DOHH2 (cell line): ENCODE measurements around the gene OTUD5.

Experiments
- H3F3A ChIP-seq: fragments of 200-600 bp; sonication (generic), shearing (Covaris generic); 2 replicates; pipeline ENCODE4 v1.6.0; 2016; ENCODE audit warnings: antibody characterized with exemption, mild to moderate bottlenecking; ENCODE audit not compliant: control insufficient read depth, insufficient read depth
- H3K27ac ChIP-seq: fragments of 200-600 bp; sonication (generic); 2 replicates; pipeline ENCODE4 v1.5.1; 2014; ENCODE audit warnings: low read depth, mild to moderate bottlenecking, low read length, moderate library complexity
- H3K27me3 ChIP-seq: fragments of 200-600 bp; sonication (generic); 2 replicates; pipeline ENCODE4 v1.6.1; 2014; ENCODE audit warnings: mild to moderate bottlenecking, low read length, mixed read lengths; ENCODE audit not compliant: control insufficient read depth
- H3K36me3 ChIP-seq: fragments of 200-600 bp; sonication (generic); 2 replicates; pipeline ENCODE4 v1.6.1; 2014; ENCODE audit warnings: mild to moderate bottlenecking, low read length, moderate library complexity, mixed read lengths; ENCODE audit not compliant: control insufficient read depth
- H3K4me1 ChIP-seq: fragments of 200-600 bp; sonication (generic); 2 replicates; pipeline ENCODE4 v1.6.1; 2014; ENCODE audit warnings: mild to moderate bottlenecking, low read length, mixed read lengths; ENCODE audit not compliant: control insufficient read depth
- H3K4me2 ChIP-seq: fragments of 200-600 bp; sonication (generic); 2 replicates; pipeline ENCODE4 v1.6.0; 2014; ENCODE audit warnings: mild to moderate bottlenecking, low read length, moderate library complexity
- H3K4me3 ChIP-seq: fragments of 200-600 bp; sonication (generic); 2 replicates; pipeline ENCODE4 v1.5.1; 2014; ENCODE audit warnings: mild to moderate bottlenecking, low read length, mixed read lengths
- H3K79me2 ChIP-seq: fragments of 200-600 bp; sonication (generic); 2 replicates; pipeline ENCODE4 v1.6.1; 2014; ENCODE audit warnings: mild to moderate bottlenecking, low read length, mixed read lengths; ENCODE audit not compliant: control insufficient read depth
- H3K9me2 ChIP-seq: fragments of 200-600 bp; sonication (generic); replicated peaks from 2 replicates; pipeline ENCODE4 v1.6.1; 2014; ENCODE audit warnings: mild to moderate bottlenecking, low read length, mixed read lengths; ENCODE audit not compliant: control insufficient read depth
- H3K9me3 ChIP-seq: fragments of 200-600 bp; sonication (generic); 2 replicates; pipeline ENCODE4 v1.6.1; 2014; ENCODE audit warnings: antibody characterized with exemption, low read length, mixed read lengths; ENCODE audit not compliant: control insufficient read depth, insufficient read depth
- H4K20me1 ChIP-seq: fragments of 200-600 bp; sonication (generic); 2 replicates; pipeline ENCODE4 v1.6.0; 2014; ENCODE audit warnings: low read depth, mild to moderate bottlenecking, antibody characterized with exemption, low read length, moderate library complexity; ENCODE audit not compliant: control insufficient read depth, insufficient read depth
- CTCF ChIP-seq: fragments of 200-600 bp; sonication (generic); IDR thresholded peaks from one replicate; pipeline ENCODE4 v1.5.1; 2014; ENCODE audit warnings: antibody characterized with exemption, mild to moderate bottlenecking, low read depth, low read length; ENCODE audit not compliant: poor library complexity, severe bottlenecking
- EZH2phosphoT487 ChIP-seq: fragments of 200-600 bp; sonication (generic); IDR thresholded peaks from 2 replicates; pipeline ENCODE4 v1.6.1; 2017; ENCODE audit warnings: borderline replicate concordance, mild to moderate bottlenecking, antibody characterized with exemption, low read length, moderate library complexity, mixed read lengths

Gene OTUD5

GRCh38 chrX:48914593-48915493 lies 42.6 kb downstream of the OTUD5 start:
- H3K4me2 ChIP-seq, result no peak overlapping the region
- H3K4me1 ChIP-seq, result peaks cover 31% of the 10 kb centered on the region
- no peak overlapping the region for H3K4me3 ChIP-seq
- H3K9me2 ChIP-seq, result no peaks in the 10 kb centered on the region
- H3K27me3 ChIP-seq, result no peaks in the 10 kb centered on the region
- H4K20me1 ChIP-seq, result peaks cover 13% of the 10 kb centered on the region; the same call in 1 of the 2 replicates
- H3K9me3 ChIP-seq, result no peaks in the 10 kb centered on the region
- H3F3A ChIP-seq, result peaks cover 14% of the 10 kb centered on the region; the same call in 1 of the 2 replicates
- H3K79me2 ChIP-seq, result peaks cover 55% of the 10 kb centered on the region
- no peak for TF ChIP-seq CTCF
- no peak for TF ChIP-seq EZH2phosphoT487
- H3K36me3 ChIP-seq, result peaks cover 57% of the 10 kb centered on the region
- no peak overlapping the region for H3K27ac ChIP-seq

- Histone ChIP-seq H3K27ac (no peak overlapping the region), H3K36me3 (peaks cover 51% of the 10 kb centered on the region), H3K4me1 (peaks cover 22% of the 10 kb centered on the region), H3K4me3 (no peak overlapping the region), H4K20me1 (peaks cover 13% of the 10 kb centered on the region; the same call in 1 of the 2 replicates), H3K9me2 (no peaks in the 10 kb centered on the region), H3K4me2 (no peak overlapping the region), H3F3A (0 out of 2 replicates have a peak, but pooled peaks cover 13% of the 10 kb centered on the region), H3K79me2 (peaks cover 61% of the 10 kb centered on the region), H3K9me3 (no peaks in the 10 kb centered on the region), H3K27me3 (no peaks in the 10 kb centered on the region)
- TF ChIP-seq EZH2phosphoT487, result no peak
- TF ChIP-seq CTCF, result no peak
Measured at GRCh38 chrX:48913605-48914366, 43.6 kb downstream of the OTUD5 start.

- H3K79me2 ChIP-seq, result peaks cover 40% of the 10 kb centered on the region
- H3K36me3 ChIP-seq, result peaks cover 36% of the 10 kb centered on the region
- H4K20me1 ChIP-seq, result peaks cover 13% of the 10 kb centered on the region; the same call in 1 of the 2 replicates
- TF ChIP-seq EZH2phosphoT487, result no peak
- no peak for TF ChIP-seq CTCF
- H3K9me2 ChIP-seq, result no peaks in the 10 kb centered on the region
- peak within 1 kb of the TSS; percentile 92 for H3K4me3 ChIP-seq
- H3K27ac ChIP-seq, result peak within 1 kb of the TSS; percentile 47
- H3K4me2 ChIP-seq, result peak within 1 kb of the TSS; percentile 81
- no peaks in the 10 kb centered on the region for H3K9me3 ChIP-seq
- H3K4me1 ChIP-seq, result peaks cover 18% of the 10 kb centered on the region
- H3K27me3 ChIP-seq, result no peaks in the 10 kb centered on the region
- 0 out of 2 replicates have a peak, but pooled peaks cover 13% of the 10 kb centered on the region for H3F3A ChIP-seq
Measured at GRCh38 chrX:48911412-48912182, 45.8 kb downstream of the OTUD5 start, which contains the start of gene SLC35A2. Gene SLC35A2 (minus strand): TSS chrX:48911646. CDS start chrX:48911636, 10 bp downstream.
